GM18499 (cell line): ENCODE data around the gene FGFR2.

ENCODE experiments used
- ATAC-seq: cut with Tn5 transposase; IDR thresholded peaks from one replicate; pipeline ENCODE4 v1.9.1; 2021; ENCODE audit warnings: moderate number of reproducible peaks; ENCODE audit not compliant: insufficient read depth, unreplicated experiment

Gene FGFR2

GRCh38 chr10:121592155-121592890, 5.9 kb downstream of the FGFR2 start:
- ATAC-seq = no peak

GRCh38 chr10:121591186-121591585, 7.1 kb downstream of the FGFR2 start:
- ATAC-seq = no peak

GRCh38 chr10:121590772-121591171, 7.5 kb downstream of the FGFR2 start:
- no peak for ATAC-seq

- no peak for ATAC-seq
These were observed 8.7 kb downstream of the FGFR2 start for GRCh38 chr10:121589553-121589952.

GRCh38 chr10:121583857-121584256, 14.4 kb downstream of the FGFR2 start:
- no peak for ATAC-seq

GRCh38 chr10:121583258-121583657, 15.0 kb downstream of the FGFR2 start:
- no peak for ATAC-seq

GRCh38 chr10:121580276-121581116, 17.7 kb downstream of the FGFR2 start:
- no peak for ATAC-seq

- no peak for ATAC-seq
These were observed 18.6 kb downstream of the FGFR2 start for GRCh38 chr10:121579656-121580055.

- no peak for ATAC-seq
These were observed 19.3 kb downstream of the FGFR2 start for GRCh38 chr10:121578965-121579364.

GRCh38 chr10:121578298-121578697, 19.9 kb downstream of the FGFR2 start:
- ATAC-seq = no peak

GRCh38 chr10:121577568-121577967, 20.7 kb downstream of the FGFR2 start:
- ATAC-seq = no peak

GRCh38 chr10:121576139-121576538, 22.1 kb downstream of the FGFR2 start:
- no peak for ATAC-seq

- ATAC-seq = no peak
These were observed 23.6 kb downstream of the FGFR2 start for GRCh38 chr10:121574519-121575166.

GRCh38 chr10:121573538-121573941, 24.7 kb downstream of the FGFR2 start:
- no peak for ATAC-seq

GRCh38 chr10:121572859-121573537, 25.2 kb downstream of the FGFR2 start:
- ATAC-seq = no peak

GRCh38 chr10:121570315-121570714, 27.9 kb downstream of the FGFR2 start:
- ATAC-seq = no peak

- ATAC-seq = no peak
These were observed 30.0 kb downstream of the FGFR2 start for GRCh38 chr10:121568275-121568674.

GRCh38 chr10:121567569-121567968, 30.7 kb downstream of the FGFR2 start:
- no peak for ATAC-seq

GRCh38 chr10:121566755-121567154, 31.5 kb downstream of the FGFR2 start:
- no peak for ATAC-seq

- no peak for ATAC-seq
These were observed 38.8 kb downstream of the FGFR2 start for GRCh38 chr10:121559326-121560026.
